Endothelial cell of umbilical vein (primary cell): ENCODE data around the gene PLBD1. TPM values are rescaled to one million over a fixed set of nuclear protein-coding genes. Genes with fewer than 3 reads are reported as not detected.

Source experiments
- BruUV-seq: library from RNA; stranded (reverse); fragments of 400-500 nt; replicated peaks from 2 replicates; lab custom pipeline; 2021; lab: Mats Ljungman, UMichigan
- CTCF ChIA-PET: fragments of 300-600, 350-600 bp; sonication (Branson Sonifier 250); formaldehyde crosslinking; loops from one replicate; lab custom pipeline; 2021; ENCODE audit warnings: antibody characterized with exemption, inconsistent platforms; lab: Charles Lee
- POLR2A ChIA-PET: fragments of 300-600, 350-600 bp; sonication (Branson Sonifier 250); formaldehyde crosslinking; loops from one replicate; lab custom pipeline; 2021; ENCODE audit warnings: antibody characterized with exemption, inconsistent platforms; lab: Charles Lee
- DNase-seq: peaks from one replicate; pipeline ENCODE4 v3.0.0-alpha.2; 2011; ENCODE audit warnings: low read depth, low spot score
- FAIRE-seq: peaks from 2 replicates; lab custom pipeline; 2011; peaks lifted over from hg19 to GRCh38; lab: Jason Lieb, UNC
- H2AFZ ChIP-seq: 2 replicates; pipeline ENCODE4 v1.6.0; 2012; ENCODE audit warnings: low read depth, low read length, control low read depth, inconsistent platforms
- H3K27ac ChIP-seq: 2 replicates; pipeline ENCODE4 v1.5.1; 2011; ENCODE audit warnings: low read depth, mild to moderate bottlenecking, control low read depth, low read length, moderate library complexity; ENCODE audit not compliant: insufficient read depth
- H3K27me3 ChIP-seq, 2 experiments: 2 replicates each; pipeline versions ENCODE4 v1.6.0 to v1.6.1; 2011; ENCODE audit warnings: low read length in 2 of 2, mixed read lengths in 1 of 2; ENCODE audit not compliant: control insufficient read depth in 2 of 2, insufficient read depth in 2 of 2
- H3K36me3 ChIP-seq, 2 experiments: 2 replicates in 1 of 2; 3 replicates in 1 of 2; pipeline ENCODE4 v1.5.1; 2011; ENCODE audit warnings: low read length in 2 of 2, mild to moderate bottlenecking in 1 of 2, moderate library complexity in 1 of 2; ENCODE audit not compliant: control insufficient read depth in 2 of 2, insufficient read depth in 2 of 2; ENCODE audit errors: extremely low read depth in 1 of 2
- H3K4me1 ChIP-seq: 3 replicates; pipeline ENCODE4 v1.5.1; 2011; ENCODE audit warnings: mild to moderate bottlenecking, low read length; ENCODE audit not compliant: control insufficient read depth, insufficient read depth; ENCODE audit errors: extremely low read depth
- H3K4me2 ChIP-seq: 2 replicates; pipeline ENCODE4 v1.6.1; 2011; ENCODE audit warnings: low read length, control low read depth, mixed read lengths; ENCODE audit not compliant: insufficient read depth
- H3K4me3 ChIP-seq, 3 experiments: fragments of 200-600 bp in 1 of 3; sonication (generic), shearing (Covaris generic) in 1 of 3; replicated peaks in 1 of 3; 2 replicates each; pipeline ENCODE4 v1.5.1; 2011 to 2016; ENCODE audit warnings: control low read depth in 3 of 3, low read length in 3 of 3, mild to moderate bottlenecking in 2 of 3, inconsistent platforms in 1 of 3, low read depth in 1 of 3, moderate library complexity in 1 of 3; ENCODE audit not compliant: insufficient read depth in 1 of 3
- H3K79me2 ChIP-seq: 2 replicates; pipeline ENCODE4 v1.6.0; 2012; ENCODE audit warnings: low read length, inconsistent platforms; ENCODE audit not compliant: control insufficient read depth, insufficient read depth
- H3K9ac ChIP-seq: replicated peaks from 2 replicates; pipeline ENCODE3; 2011; ENCODE audit warnings: low read length, control low read depth; ENCODE audit not compliant: insufficient read depth; ENCODE audit errors: extremely low read depth
- H3K9me1 ChIP-seq: replicated peaks from 3 replicates; pipeline ENCODE4 v1.6.0; 2011; ENCODE audit warnings: mild to moderate bottlenecking, low read length; ENCODE audit not compliant: control insufficient read depth, insufficient read depth; ENCODE audit errors: extremely low read depth
- H3K9me3 ChIP-seq: replicated peaks from 2 replicates; pipeline ENCODE4 v1.5.1; 2012; ENCODE audit warnings: low read length, inconsistent platforms; ENCODE audit not compliant: control insufficient read depth, insufficient read depth
- H4K20me1 ChIP-seq: replicated peaks from 2 replicates; pipeline ENCODE3; 2011; ENCODE audit warnings: mild to moderate bottlenecking, low read length; ENCODE audit not compliant: control insufficient read depth, insufficient read depth; ENCODE audit errors: extremely low read depth
- EZH2 ChIP-seq: IDR thresholded peaks from 2 replicates; pipeline ENCODE4 v1.6.1; 2012; ENCODE audit warnings: borderline replicate concordance, low read depth, mild to moderate bottlenecking, moderate library complexity, low read length, inconsistent platforms; ENCODE audit not compliant: severe bottlenecking
- FOS ChIP-seq: IDR thresholded peaks from 2 replicates; pipeline ENCODE4 v1.6.1; 2011; ENCODE audit warnings: mild to moderate bottlenecking, low read length, moderate library complexity, borderline replicate concordance; ENCODE audit not compliant: insufficient read depth
- GATA2 ChIP-seq: IDR thresholded peaks from 2 replicates; pipeline ENCODE4 v1.7.0; 2011; ENCODE audit warnings: low read depth, mild to moderate bottlenecking, moderate library complexity, mixed read lengths, low read length; ENCODE audit not compliant: insufficient read length, insufficient read depth
- JUN ChIP-seq: IDR thresholded peaks from 2 replicates; pipeline ENCODE4 v1.6.1; 2011; ENCODE audit warnings: borderline replicate concordance, low read depth; ENCODE audit not compliant: insufficient read length, insufficient read depth
- MYC ChIP-seq: IDR thresholded peaks from one replicate; pipeline ENCODE4 v1.6.1; 2011; ENCODE audit warnings: mild to moderate bottlenecking, low read depth, low read length
- POLR2A ChIP-seq: IDR thresholded peaks from 2 replicates; pipeline ENCODE4 v1.6.1; 2012; ENCODE audit warnings: low read depth, mild to moderate bottlenecking, control low read depth, low read length
- POLR2AphosphoS5 ChIP-seq: IDR thresholded peaks from 2 replicates; pipeline ENCODE4 v1.6.1; 2012; ENCODE audit warnings: low read depth, mild to moderate bottlenecking, control low read depth, low read length, moderate library complexity; ENCODE audit not compliant: insufficient read depth
- dilution Hi-C: fragments of 300-500 bp; cut with MboI; formaldehyde crosslinking; loops from one replicate; pipeline ENCODE4 v1.15.0; 2019; ENCODE audit warnings: low sequenced_read_pairs; ENCODE audit not compliant: extremely low pct_ligation_motif_present
- intact Hi-C: fragments of 100-400 bp; cut with micrococcal nuclease; formaldehyde crosslinking; loops from one replicate; pipeline ENCODE4 v1.10.0; 2022
- polyA plus RNA-seq, 4 experiments: library from polyadenylated mRNA; depleted of rRNA in 3 of 4; stranded (reverse) in 3 of 4; unstranded in 1 of 4; fragments of >200 nt; gene quantifications; 2 replicates each; pipeline versions ENCODE4 v1.2.1 to v1.2.3, GENCODE V29; 2011 to 2012; ENCODE audit warnings: missing spikeins in 1 of 4
- total RNA-seq: library from RNA; stranded (reverse); gene quantifications from 2 replicates; pipeline ENCODE4 v1.2.3, GENCODE V29; 2021
- TF ChIP-seq, protein P1 (sequence below): IDR thresholded peaks from 2 replicates; pipeline ENCODE4 v1.6.1; 2011; ENCODE audit not compliant: insufficient read depth, insufficient read length
- TF ChIP-seq, protein P2 (sequence below), 2 donors: IDR thresholded peaks; 1 replicate in 1 of 2; 2 replicates in 1 of 2; pipeline ENCODE4 v1.5.1; 2011; ENCODE audit warnings: low read length in 2 of 2, mild to moderate bottlenecking in 2 of 2, moderate library complexity in 2 of 2, control low read depth in 1 of 2, inconsistent platforms in 1 of 2, low read depth in 1 of 2; ENCODE audit not compliant: insufficient read depth in 1 of 2; ENCODE audit errors: extremely low read depth in 1 of 2

PLBD1 gene
- total and polyA plus RNA-seq, 2 donors (not counting 3 experiments of a cell fraction or from before 2014, with no cell fraction given) = 0.04 TPM; not detected in 1

DNA sequence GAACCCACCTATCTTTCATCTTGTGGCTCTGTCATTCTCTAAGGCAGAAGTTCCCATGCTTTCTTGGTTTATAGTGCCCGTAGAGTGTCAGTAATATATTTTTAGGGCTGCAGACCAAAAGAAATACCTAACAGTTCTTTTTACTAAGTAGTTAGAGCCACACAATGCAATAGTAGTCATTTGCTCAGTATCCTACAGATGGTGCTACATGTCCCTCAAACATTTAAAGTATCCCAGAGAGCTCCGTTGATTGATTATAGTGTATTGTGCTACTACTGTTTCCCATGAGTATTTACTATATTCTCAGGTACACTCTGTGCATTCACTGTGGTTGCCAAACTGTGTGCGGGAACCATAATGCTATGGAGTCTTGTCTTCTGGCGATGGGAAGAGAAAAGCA is 4.7 kb upstream of the PLBD1 start:
- DNase-seq (no peak), FAIRE-seq (no peak)
- no peaks in the 10 kb centered on the region for H4K20me1 ChIP-seq
- H3K36me3 ChIP-seq = no peaks in the 10 kb centered on the region
- no peak overlapping the region for H3K4me3 ChIP-seq
- H3K4me1 ChIP-seq = no peaks in the 10 kb centered on the region
- H3K9me1 ChIP-seq = no peaks in the 10 kb centered on the region
- no peak overlapping the region for H2AFZ ChIP-seq
- intact Hi-C loops (no loop called here), dilution Hi-C loops (no loop called here)
- H3K9me3 ChIP-seq = no peaks in the 10 kb centered on the region
- TF ChIP-seq, protein P1, sequence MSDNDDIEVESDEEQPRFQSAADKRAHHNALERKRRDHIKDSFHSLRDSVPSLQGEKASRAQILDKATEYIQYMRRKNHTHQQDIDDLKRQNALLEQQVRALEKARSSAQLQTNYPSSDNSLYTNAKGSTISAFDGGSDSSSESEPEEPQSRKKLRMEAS = no peak
- no peak for TF ChIP-seq MYC
- TF ChIP-seq GATA2 = no peak
- TF ChIP-seq, protein P2, sequence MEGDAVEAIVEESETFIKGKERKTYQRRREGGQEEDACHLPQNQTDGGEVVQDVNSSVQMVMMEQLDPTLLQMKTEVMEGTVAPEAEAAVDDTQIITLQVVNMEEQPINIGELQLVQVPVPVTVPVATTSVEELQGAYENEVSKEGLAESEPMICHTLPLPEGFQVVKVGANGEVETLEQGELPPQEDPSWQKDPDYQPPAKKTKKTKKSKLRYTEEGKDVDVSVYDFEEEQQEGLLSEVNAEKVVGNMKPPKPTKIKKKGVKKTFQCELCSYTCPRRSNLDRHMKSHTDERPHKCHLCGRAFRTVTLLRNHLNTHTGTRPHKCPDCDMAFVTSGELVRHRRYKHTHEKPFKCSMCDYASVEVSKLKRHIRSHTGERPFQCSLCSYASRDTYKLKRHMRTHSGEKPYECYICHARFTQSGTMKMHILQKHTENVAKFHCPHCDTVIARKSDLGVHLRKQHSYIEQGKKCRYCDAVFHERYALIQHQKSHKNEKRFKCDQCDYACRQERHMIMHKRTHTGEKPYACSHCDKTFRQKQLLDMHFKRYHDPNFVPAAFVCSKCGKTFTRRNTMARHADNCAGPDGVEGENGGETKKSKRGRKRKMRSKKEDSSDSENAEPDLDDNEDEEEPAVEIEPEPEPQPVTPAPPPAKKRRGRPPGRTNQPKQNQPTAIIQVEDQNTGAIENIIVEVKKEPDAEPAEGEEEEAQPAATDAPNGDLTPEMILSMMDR (IDR thresholded peaks at IDR 0.05; ENCODE audit: extremely low read depth in 1 of 2, insufficient read depth in 1 of 2, low read depth in 1 of 2, low read length in 2 of 2) = no peak
- TF ChIP-seq FOS = no peak
- no peak for TF ChIP-seq EZH2
- TF ChIP-seq POLR2AphosphoS5 = no peak
- TF ChIP-seq JUN = no peak
- TF ChIP-seq POLR2A = no peak
- BruUV-seq = no TSS peak
- H3K27me3 ChIP-seq = peaks cover 3% of the 10 kb centered on the region in 2 experiments
- H3K27ac ChIP-seq = no peak overlapping the region
- CTCF ChIA-PET = no interaction called here
- POLR2A ChIA-PET = no interaction called here
- no peak overlapping the region for H3K9ac ChIP-seq
- H3K4me2 ChIP-seq = no peak overlapping the region
- no peaks in the 10 kb centered on the region for H3K79me2 ChIP-seq
